ENCODE results near the gene CCL20.

Gene CCL20

DNA sequence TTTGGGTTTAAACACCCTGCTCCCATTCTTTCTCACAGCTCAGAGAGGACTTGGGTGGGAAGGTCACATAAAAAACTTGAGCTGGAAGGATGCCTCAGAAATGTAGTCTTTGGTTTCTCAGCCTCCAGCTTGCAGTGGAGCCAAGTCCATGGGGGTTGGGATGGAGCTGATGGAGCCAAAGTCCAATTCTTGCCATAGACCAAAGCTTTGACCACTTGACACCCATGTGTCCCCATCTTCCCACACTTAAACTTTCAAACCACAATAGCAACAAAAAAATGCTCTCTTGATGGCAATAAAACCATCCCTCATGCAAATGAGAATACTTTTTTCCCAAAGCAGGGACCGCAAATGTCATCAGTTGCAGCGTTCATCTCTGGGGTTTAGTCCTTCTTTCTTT is 43.1 kb downstream of the CCL20 start:
- no peaks in the 10 kb centered on the region for H3K27me3 ChIP-seq (ENCODE audit: control insufficient read depth, low read length)
- H3K4me1 ChIP-seq (ENCODE audit: control insufficient read depth, low read length) = no peaks in the 10 kb centered on the region
- no peaks in the 10 kb centered on the region for H3K79me2 ChIP-seq (ENCODE audit: control insufficient read depth, low read length)
- no peak overlapping the region for H3K27ac ChIP-seq (ENCODE audit: low read depth, low read length)
- no peaks in the 10 kb centered on the region for H3K9me3 ChIP-seq (ENCODE audit: control insufficient read depth, insufficient read depth, low read length)
- no peaks in the 10 kb centered on the region for H3F3A ChIP-seq (ENCODE audit: control insufficient read depth, insufficient read depth)
- no peak overlapping the region for H3K4me2 ChIP-seq (ENCODE audit: low read length)
- no peaks in the 10 kb centered on the region for H3K9me2 ChIP-seq (replicated peaks; ENCODE audit: control insufficient read depth, low read length)
- TF ChIP-seq, protein P1, sequence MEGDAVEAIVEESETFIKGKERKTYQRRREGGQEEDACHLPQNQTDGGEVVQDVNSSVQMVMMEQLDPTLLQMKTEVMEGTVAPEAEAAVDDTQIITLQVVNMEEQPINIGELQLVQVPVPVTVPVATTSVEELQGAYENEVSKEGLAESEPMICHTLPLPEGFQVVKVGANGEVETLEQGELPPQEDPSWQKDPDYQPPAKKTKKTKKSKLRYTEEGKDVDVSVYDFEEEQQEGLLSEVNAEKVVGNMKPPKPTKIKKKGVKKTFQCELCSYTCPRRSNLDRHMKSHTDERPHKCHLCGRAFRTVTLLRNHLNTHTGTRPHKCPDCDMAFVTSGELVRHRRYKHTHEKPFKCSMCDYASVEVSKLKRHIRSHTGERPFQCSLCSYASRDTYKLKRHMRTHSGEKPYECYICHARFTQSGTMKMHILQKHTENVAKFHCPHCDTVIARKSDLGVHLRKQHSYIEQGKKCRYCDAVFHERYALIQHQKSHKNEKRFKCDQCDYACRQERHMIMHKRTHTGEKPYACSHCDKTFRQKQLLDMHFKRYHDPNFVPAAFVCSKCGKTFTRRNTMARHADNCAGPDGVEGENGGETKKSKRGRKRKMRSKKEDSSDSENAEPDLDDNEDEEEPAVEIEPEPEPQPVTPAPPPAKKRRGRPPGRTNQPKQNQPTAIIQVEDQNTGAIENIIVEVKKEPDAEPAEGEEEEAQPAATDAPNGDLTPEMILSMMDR (IDR thresholded peaks at IDR 0.05; ENCODE audit: low read depth, low read length, poor library complexity, severe bottlenecking) = no peak
- TF ChIP-seq EZH2phosphoT487 (IDR thresholded peaks at IDR 0.05; ENCODE audit: borderline replicate concordance, low read length) = no peak
- H3K4me3 ChIP-seq (ENCODE audit: low read length) = no peak overlapping the region
- H3K36me3 ChIP-seq (ENCODE audit: control insufficient read depth, low read length) = no peaks in the 10 kb centered on the region
- no peaks in the 10 kb centered on the region for H4K20me1 ChIP-seq (ENCODE audit: control insufficient read depth, insufficient read depth, low read depth, low read length)

DNA sequence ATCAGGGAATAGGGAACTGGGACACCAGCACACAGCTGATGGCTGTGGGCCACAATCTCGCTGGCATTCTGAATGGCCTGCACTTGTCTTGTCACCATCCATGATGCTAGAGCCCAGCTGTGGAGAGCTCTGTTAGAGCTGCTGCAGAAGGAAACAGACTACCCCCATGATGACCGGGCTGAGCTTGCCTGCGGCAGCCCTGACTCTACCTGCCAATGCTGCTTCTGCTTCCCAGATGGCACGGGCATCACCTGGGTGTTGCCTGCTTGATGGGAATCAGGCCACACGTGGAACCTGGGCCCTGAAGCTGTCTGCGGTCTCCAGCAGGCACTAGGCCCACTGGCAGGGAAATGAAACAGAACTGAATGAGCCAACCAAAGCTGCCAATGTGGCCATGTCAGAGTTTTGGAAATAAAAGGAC is 46.6 kb downstream of the CCL20 start:
- Histone ChIP-seq H3K79me2 (ENCODE audit: control insufficient read depth, low read length) (no peaks in the 10 kb centered on the region), H3K9me3 (ENCODE audit: control insufficient read depth, insufficient read depth, low read length) (no peaks in the 10 kb centered on the region), H3K36me3 (ENCODE audit: control insufficient read depth, low read length) (no peaks in the 10 kb centered on the region), H3K4me3 (ENCODE audit: low read length) (no peak overlapping the region), H3K27me3 (ENCODE audit: control insufficient read depth, low read length) (no peaks in the 10 kb centered on the region), H3K27ac (ENCODE audit: low read depth, low read length) (no peak overlapping the region), H4K20me1 (ENCODE audit: control insufficient read depth, insufficient read depth, low read depth, low read length) (no peaks in the 10 kb centered on the region), H3K4me2 (ENCODE audit: low read length) (no peak overlapping the region), H3K9me2 (replicated peaks; ENCODE audit: control insufficient read depth, low read length) (no peaks in the 10 kb centered on the region), H3F3A (ENCODE audit: control insufficient read depth, insufficient read depth) (no peaks in the 10 kb centered on the region), H3K4me1 (ENCODE audit: control insufficient read depth, low read length) (no peaks in the 10 kb centered on the region)
- TF ChIP-seq, protein P1 (IDR thresholded peaks at IDR 0.05; ENCODE audit: low read depth, low read length, poor library complexity, severe bottlenecking) = no peak
- no peak for TF ChIP-seq EZH2phosphoT487 (IDR thresholded peaks at IDR 0.05; ENCODE audit: borderline replicate concordance, low read length)

DNA sequence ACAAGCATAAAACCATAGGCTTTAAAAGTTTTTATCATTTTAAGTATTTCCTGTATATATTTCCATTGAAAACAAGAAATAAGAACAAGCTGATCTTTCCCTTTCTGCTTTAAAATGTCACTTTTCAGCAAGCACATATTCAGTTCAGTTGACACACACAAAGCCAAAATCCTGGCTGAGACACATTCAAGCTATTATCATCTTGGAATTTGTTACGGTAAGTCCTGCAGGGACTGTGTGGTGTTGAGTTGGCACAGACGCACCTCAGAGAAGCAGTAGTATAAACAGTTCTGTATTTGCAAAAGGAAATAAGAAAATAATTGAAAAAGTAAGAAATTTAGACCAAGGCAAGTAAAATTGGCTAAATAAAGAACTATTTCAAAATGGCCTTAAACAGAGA is 47.4 kb downstream of the CCL20 start:
- Histone ChIP-seq H3K4me3 (ENCODE audit: low read length) (no peak overlapping the region), H3K4me1 (ENCODE audit: control insufficient read depth, low read length) (no peaks in the 10 kb centered on the region), H3K36me3 (ENCODE audit: control insufficient read depth, low read length) (no peaks in the 10 kb centered on the region), H3K27me3 (ENCODE audit: control insufficient read depth, low read length) (no peaks in the 10 kb centered on the region), H3K9me3 (ENCODE audit: control insufficient read depth, insufficient read depth, low read length) (no peaks in the 10 kb centered on the region), H3K9me2 (replicated peaks; ENCODE audit: control insufficient read depth, low read length) (no peaks in the 10 kb centered on the region), H3F3A (ENCODE audit: control insufficient read depth, insufficient read depth) (no peaks in the 10 kb centered on the region), H3K27ac (ENCODE audit: low read depth, low read length) (no peak overlapping the region), H4K20me1 (ENCODE audit: control insufficient read depth, insufficient read depth, low read depth, low read length) (no peaks in the 10 kb centered on the region), H3K4me2 (ENCODE audit: low read length) (no peak overlapping the region), H3K79me2 (ENCODE audit: control insufficient read depth, low read length) (no peaks in the 10 kb centered on the region)
- TF ChIP-seq, protein P1 (IDR thresholded peaks at IDR 0.05; ENCODE audit: low read depth, low read length, poor library complexity, severe bottlenecking) = no peak
- no peak for TF ChIP-seq EZH2phosphoT487 (IDR thresholded peaks at IDR 0.05; ENCODE audit: borderline replicate concordance, low read length)

All from DOHH2 (cell line).